Lung (tissue), 12 donors: ENCODE measurements around the gene ALDH3A2. TPM values are rescaled to one million over a fixed set of nuclear protein-coding genes. Genes with fewer than 3 reads are reported as not detected.

Experiments used
- ATAC-seq: fragments of 200-7000 bp; cut with Tn5 transposase; one replicate; pipeline ENCODE4 v1.9.1; 2020; ENCODE audit warnings: moderate number of reproducible peaks; ENCODE audit not compliant: insufficient read depth, low FRiP score
- DNase-seq, 3 donors: peaks; one replicate each; pipeline ENCODE4 v3.0.0-alpha.2; 2013 to 2017
- H3K27ac ChIP-seq, 2 donors: one replicate each; pipeline ENCODE4 v1.5.1; 2013; ENCODE audit warnings: mild to moderate bottlenecking in 2 of 2, moderate library complexity in 2 of 2, control low read depth in 1 of 2, inconsistent platforms in 1 of 2, low read depth in 1 of 2, low read length in 1 of 2
- H3K27me3 ChIP-seq, 3 donors: one replicate each; pipeline ENCODE4 v1.5.1; 2013; ENCODE audit warnings: low read length in 2 of 3; ENCODE audit not compliant: control insufficient read depth in 3 of 3, insufficient read depth in 3 of 3
- H3K36me3 ChIP-seq, 4 donors: one replicate each; pipeline ENCODE4 v1.5.1; 2013; ENCODE audit warnings: low read length in 4 of 4, mild to moderate bottlenecking in 1 of 4, moderate library complexity in 1 of 4; ENCODE audit not compliant: control insufficient read depth in 4 of 4, insufficient read depth in 4 of 4
- H3K4me1 ChIP-seq, 5 donors: one replicate each; pipeline ENCODE4 v1.5.1; 2013; ENCODE audit warnings: low read length in 5 of 5, mild to moderate bottlenecking in 2 of 5, moderate library complexity in 1 of 5; ENCODE audit not compliant: control insufficient read depth in 5 of 5, insufficient read depth in 5 of 5
- H3K4me3 ChIP-seq: one replicate; pipeline ENCODE4 v1.5.1; 2013; ENCODE audit warnings: mild to moderate bottlenecking, control low read depth, moderate library complexity
- H3K9ac ChIP-seq, 2 donors: one replicate each; pipeline ENCODE4 v1.5.1; 2013; ENCODE audit warnings: low read length in 2 of 2, control low read depth in 1 of 2; ENCODE audit not compliant: insufficient read depth in 1 of 2
- H3K9me3 ChIP-seq, 4 donors: one replicate each; pipeline ENCODE4 v1.5.1; 2013; ENCODE audit warnings: low read length in 3 of 4, mild to moderate bottlenecking in 1 of 4, moderate library complexity in 1 of 4; ENCODE audit not compliant: control insufficient read depth in 4 of 4, insufficient read depth in 3 of 4
- CTCF ChIP-seq: IDR thresholded peaks from 2 replicates; pipeline ENCODE4 v1.5.1; 2012; ENCODE audit warnings: mild to moderate bottlenecking; ENCODE audit errors: control extremely low read depth, extremely low read depth
- WGBS, 2 donors: extraction: QIAGEN DNeasy Blood & Tissue Kit; methylation state at CpG; one replicate each; pipeline ENCODE4 v1.1.7; 2013; 5-methylcytosine and 5-hydroxymethylcytosine counted together
- polyA plus RNA-seq, 2 donors: library from polyadenylated mRNA; stranded (reverse); fragments of 200-250 nt; gene quantifications; one replicate each; pipeline ENCODE4 v1.2.1, GENCODE V29; 2013
- total RNA-seq, 2 donors: library from RNA; depleted of rRNA in 1 of 2; stranded (reverse); fragments of >200 nt in 1 of 2; gene quantifications; one replicate each; pipeline ENCODE4 v1.2.1, GENCODE V29; 2014 to 2021
- donor health status: control.
- donor health status: control.
- donor health status: Bipolar disorder and iron deficiency.
- donor health status: healthy.
- donor health status: DM: yes; HTN: yes; CAD: no.

ALDH3A2 gene
- total and polyA plus RNA-seq, 4 donors = 50.7 to 107 (median 79.3) TPM

GRCh38 chr17:19613979-19614378 is 34.6 kb upstream of the ALDH3A2 start:
- TF ChIP-seq CTCF = no peak
- ATAC-seq (no peak), DNase-seq (no peak)
- Histone ChIP-seq H3K4me3 (no peak overlapping the region), H3K9me3 (peaks cover 0 to 11% (median 6%) of the 10 kb centered on the region in 4 donors), H3K4me1 (no peaks in the 10 kb centered on the region), H3K27ac (no peak overlapping the region), H3K9ac (no peak overlapping the region), H3K27me3 (no peaks in the 10 kb centered on the region), H3K36me3 (no peaks in the 10 kb centered on the region)
- WGBS, 2 donors = 86 to 88% methylated on average over 10 of the region's 10 CpGs

GRCh38 chr17:19614900-19615299 is 33.7 kb upstream of the ALDH3A2 start:
- H3K27ac ChIP-seq = no peak overlapping the region
- WGBS, 2 donors = 90 to 94% methylated on average over 4 of the region's 4 CpGs
- DNase-seq (no peak), ATAC-seq (no peak)
- peaks cover 0 to 18% (median 9%) of the 10 kb centered on the region in 4 donors for H3K9me3 ChIP-seq
- H3K4me3 ChIP-seq = no peak overlapping the region
- H3K9ac ChIP-seq = no peak overlapping the region
- H3K36me3 ChIP-seq = no peaks in the 10 kb centered on the region
- no peak for TF ChIP-seq CTCF
- H3K4me1 ChIP-seq = no peaks in the 10 kb centered on the region
- no peaks in the 10 kb centered on the region for H3K27me3 ChIP-seq

GRCh38 chr17:19618015-19618414 is 30.5 kb upstream of the ALDH3A2 start:
- no peaks in the 10 kb centered on the region for H3K27me3 ChIP-seq
- H3K9me3 ChIP-seq = peaks cover 0 to 22% (median 14%) of the 10 kb centered on the region in 4 donors
- H3K4me1 ChIP-seq = no peaks in the 10 kb centered on the region
- no peak for TF ChIP-seq CTCF
- H3K36me3 ChIP-seq = no peaks in the 10 kb centered on the region
- H3K4me3 ChIP-seq = no peak overlapping the region
- ATAC-seq (no peak), DNase-seq (no peak)
- WGBS, 2 donors = 97 to 98% methylated on average over 3 of the region's 3 CpGs
- no peak overlapping the region for H3K9ac ChIP-seq
- no peak overlapping the region for H3K27ac ChIP-seq

GRCh38 chr17:19619705-19620325 is 28.7 kb upstream of the ALDH3A2 start:
- 50 to 74% methylated on average over 2 of the region's 2 CpGs for WGBS, 2 donors
- no peak for TF ChIP-seq CTCF

More at GRCh38 chr17:19619705-19620325, 28.7 kb upstream of the ALDH3A2 start:
- no peaks in the 10 kb centered on the region for H3K4me1 ChIP-seq
- no peaks in the 10 kb centered on the region for H3K36me3 ChIP-seq
- H3K27me3 ChIP-seq = no peaks in the 10 kb centered on the region
- no peak for ATAC-seq
- peaks cover 0 to 22% (median 14%) of the 10 kb centered on the region in 4 donors for H3K9me3 ChIP-seq
- H3K9ac ChIP-seq = no peak overlapping the region
- H3K27ac ChIP-seq = no peak overlapping the region
- DNase-seq = peak in 1 of 3 donors; percentile 1
- no peak overlapping the region for H3K4me3 ChIP-seq
